Caco-2 (cell line): ENCODE results near the gene TIAM1. TPM values are rescaled to one million over a fixed set of nuclear protein-coding genes. Genes with fewer than 3 reads are reported as not detected.

Experiments used
- BruUV-seq: library from RNA; stranded (reverse); fragments of 400-500 nt; replicated peaks from 2 replicates; lab custom pipeline; 2021; lab: Mats Ljungman, UMichigan
- CTCF ChIA-PET: fragments of 300-600 bp; sonication (Branson Sonifier 250); formaldehyde crosslinking; loops from one replicate; lab custom pipeline; 2022; ENCODE audit warnings: antibody characterized with exemption; lab: Charles Lee
- POLR2A ChIA-PET: fragments of 300-600 bp; sonication (Branson Sonifier 250); formaldehyde crosslinking; loops from one replicate; lab custom pipeline; 2022; ENCODE audit warnings: antibody characterized with exemption; lab: Charles Lee
- DNase-seq, 2 experiments: peaks; one replicate each; pipeline versions ENCODE4 v3.0.0 to v3.0.0-alpha.2; 2020 to 2022
- H3K27me3 ChIP-seq: replicated peaks from 2 replicates; pipeline ENCODE4 v1.6.0; 2011; ENCODE audit warnings: low read length; ENCODE audit not compliant: control insufficient read depth, insufficient read depth
- H3K36me3 ChIP-seq: 2 replicates; pipeline ENCODE4 v1.5.1; 2011; ENCODE audit warnings: low read length; ENCODE audit not compliant: control insufficient read depth, insufficient read depth
- H3K4me1 ChIP-seq: fragments of 250-450 bp; sonication (Bioruptor Pico); 2 replicates; pipeline ENCODE4 v1.5.1; 2020; ENCODE audit warnings: mild to moderate bottlenecking
- H3K4me3 ChIP-seq: 2 replicates; pipeline ENCODE4 v1.5.1; 2011; ENCODE audit warnings: low read depth, mild to moderate bottlenecking, control low read depth, low read length
- H3K9me3 ChIP-seq: fragments of 250-450 bp; sonication (Bioruptor Pico); 2 replicates; pipeline ENCODE4 v1.5.1; 2020; ENCODE audit warnings: mild to moderate bottlenecking, moderate library complexity
- H3K27ac Mint-ChIP-seq: one replicate; pipeline ENCODE4 v1.8.0; 2022; ENCODE audit warnings: mixed read lengths; ENCODE audit not compliant: unreplicated experiment
- H3K27me3 Mint-ChIP-seq: one replicate; pipeline ENCODE4 v1.8.0; 2022; ENCODE audit warnings: mixed read lengths; ENCODE audit not compliant: insufficient read depth, unreplicated experiment
- H3K36me3 Mint-ChIP-seq: one replicate; pipeline ENCODE4 v1.8.0; 2022; ENCODE audit warnings: mild to moderate bottlenecking, mixed read lengths; ENCODE audit not compliant: insufficient read depth, unreplicated experiment
- H3K4me1 Mint-ChIP-seq: one replicate; pipeline ENCODE4 v1.8.0; 2022; ENCODE audit warnings: low read depth, mixed read lengths; ENCODE audit not compliant: unreplicated experiment
- H3K4me3 Mint-ChIP-seq: one replicate; pipeline ENCODE4 v1.8.0; 2022; ENCODE audit warnings: mild to moderate bottlenecking, moderate library complexity, mixed read lengths; ENCODE audit not compliant: unreplicated experiment
- H3K9me3 Mint-ChIP-seq: one replicate; pipeline ENCODE4 v1.8.0; 2022; ENCODE audit warnings: mixed read lengths; ENCODE audit not compliant: unreplicated experiment
- CTCF ChIP-seq, 2 experiments: fragments of 200-600 bp in 1 of 2; IDR thresholded peaks; 1 replicate in 1 of 2; 2 replicates in 1 of 2; pipeline versions ENCODE4 v1.5.1 to v1.8.0; 2011 to 2022; ENCODE audit warnings: antibody characterized with exemption in 1 of 2, control low read depth in 1 of 2, inconsistent platforms in 1 of 2, low read depth in 1 of 2, low read length in 1 of 2, mild to moderate bottlenecking in 1 of 2, moderate library complexity in 1 of 2; ENCODE audit not compliant: insufficient read depth in 1 of 2, severe bottlenecking in 1 of 2, unreplicated experiment in 1 of 2
- intact Hi-C: fragments of 100-400 bp; cut with micrococcal nuclease; formaldehyde crosslinking; loops from one replicate; pipeline ENCODE4 v1.10.0; 2022; ENCODE audit not compliant: unreplicated experiment
- total RNA-seq: library from RNA; stranded (reverse); gene quantifications from 2 replicates; pipeline ENCODE4 v1.2.3, GENCODE V29; 2022

The TIAM1 gene
- total RNA-seq, 1 experiment from 2014 or later, result 5.2 TPM

GRCh38 chr21:31253684-31254083 lies 90.4 kb downstream of the TIAM1 start:
- Histone ChIP-seq H3K4me1 (no peaks in the 10 kb centered on the region), H3K36me3 (no peaks in the 10 kb centered on the region), H3K27me3 (no peaks in the 10 kb centered on the region), H3K9me3 (no peaks in the 10 kb centered on the region), H3K4me3 (no peak overlapping the region)
- Mint-ChIP-seq H3K36me3 (no peaks in the 10 kb centered on the region), H3K4me1 (no peaks in the 10 kb centered on the region), H3K27me3 (no peaks in the 10 kb centered on the region), H3K9me3 (no peaks in the 10 kb centered on the region), H3K4me3 (no peak overlapping the region), H3K27ac (no peak overlapping the region)
- DNase-seq, result no peak
- ChIA-PET CTCF (no interaction called here), POLR2A (no interaction called here)
- BruUV-seq, result no TSS peak
- no peak for TF ChIP-seq CTCF (IDR thresholded peaks at IDR 0.05; ENCODE audit: insufficient read depth in 1 of 2, low read depth in 1 of 2, low read length in 1 of 2, severe bottlenecking in 1 of 2, unreplicated experiment in 1 of 2)
- intact Hi-C loops, result no loop called here

- Histone ChIP-seq H3K9me3 (no peaks in the 10 kb centered on the region), H3K4me3 (no peak overlapping the region), H3K27me3 (no peaks in the 10 kb centered on the region), H3K4me1 (no peaks in the 10 kb centered on the region), H3K36me3 (no peaks in the 10 kb centered on the region)
- H3K27ac Mint-ChIP-seq, result no peak overlapping the region
- BruUV-seq, result no TSS peak
- CTCF ChIA-PET, result no interaction called here
- DNase-seq, result no peak
- POLR2A ChIA-PET, result no interaction called here
- H3K9me3 Mint-ChIP-seq, result no peaks in the 10 kb centered on the region
- H3K27me3 Mint-ChIP-seq, result no peaks in the 10 kb centered on the region
- H3K4me3 Mint-ChIP-seq, result no peak overlapping the region
- H3K36me3 Mint-ChIP-seq, result no peaks in the 10 kb centered on the region
- intact Hi-C loops, result no loop called here
- TF ChIP-seq CTCF (IDR thresholded peaks at IDR 0.05; ENCODE audit: insufficient read depth in 1 of 2, low read depth in 1 of 2, low read length in 1 of 2, severe bottlenecking in 1 of 2, unreplicated experiment in 1 of 2), result no peak
- H3K4me1 Mint-ChIP-seq, result no peaks in the 10 kb centered on the region
Observed at GRCh38 chr21:31252611-31253010, 91.5 kb downstream of the TIAM1 start.

- H3K4me1 ChIP-seq, result no peaks in the 10 kb centered on the region
- CTCF ChIA-PET, result no interaction called here
- H3K27ac Mint-ChIP-seq, result no peak overlapping the region
- POLR2A ChIA-PET, result no interaction called here
- H3K9me3 Mint-ChIP-seq, result no peaks in the 10 kb centered on the region
- no peaks in the 10 kb centered on the region for H3K4me1 Mint-ChIP-seq
- no TSS peak for BruUV-seq
- no peaks in the 10 kb centered on the region for H3K36me3 Mint-ChIP-seq
- H3K27me3 ChIP-seq, result no peaks in the 10 kb centered on the region
- H3K27me3 Mint-ChIP-seq, result no peaks in the 10 kb centered on the region
- DNase-seq, result no peak
- TF ChIP-seq CTCF (IDR thresholded peaks at IDR 0.05; ENCODE audit: insufficient read depth in 1 of 2, low read depth in 1 of 2, low read length in 1 of 2, severe bottlenecking in 1 of 2, unreplicated experiment in 1 of 2), result no peak
- no peaks in the 10 kb centered on the region for H3K36me3 ChIP-seq
- intact Hi-C loops, result no loop called here
- H3K9me3 ChIP-seq, result no peaks in the 10 kb centered on the region
- no peak overlapping the region for H3K4me3 Mint-ChIP-seq
- no peak overlapping the region for H3K4me3 ChIP-seq
Observed at GRCh38 chr21:31252091-31252490, 92.0 kb downstream of the TIAM1 start.
